ENCODE measurements around the gene PNPLA2. TPM values are rescaled to one million over a fixed set of nuclear protein-coding genes. Genes with fewer than 3 reads are reported as not detected.

The PNPLA2 gene
- total RNA-seq, 1 experiment from 2014 or later, result 40.2 TPM

- Histone ChIP-seq H2AFZ (ENCODE audit: low read length) (no peak overlapping the region), H3K27me3 (ENCODE audit: low read length) (no peaks in the 10 kb centered on the region), H4K20me1 (ENCODE audit: low read length) (peaks cover 13% of the 10 kb centered on the region; the same call in 1 of the 2 replicates), H3K9me3 (ENCODE audit: low read length) (no peaks in the 10 kb centered on the region), H3K4me2 (ENCODE audit: low read length) (peak overlapping the region; percentile 100), H3K27ac (ENCODE audit: low read length) (peak overlapping the region; percentile 57), H3K9me2 (replicated peaks; ENCODE audit: low read length) (no peaks in the 10 kb centered on the region), H3K36me3 (ENCODE audit: low read depth, low read length) (no peaks in the 10 kb centered on the region), H3K9ac (ENCODE audit: low read length) (peak overlapping the region; percentile 67), H3K4me3 (ENCODE audit: low read length) (peak overlapping the region; percentile 89), H3F3A (ENCODE audit: low read length, unreplicated experiment) (no peaks in the 10 kb centered on the region), H3K79me2 (ENCODE audit: low read length) (peaks cover 25% of the 10 kb centered on the region), H3K4me1 (ENCODE audit: insufficient read depth, low read length) (peaks cover 41% of the 10 kb centered on the region)
- intact Hi-C loops (cut with micrococcal nuclease), result loop anchor here (2.0 kb wide), 1 partner anchor 24 kb away; no protein-coding TSS in a partner anchor
- DNase-seq (peak; percentile 84), ATAC-seq (peak; percentile 45)
- ChIA-PET CTCF (interaction anchor here (1.9 kb wide), 1 partner anchor 12 kb away, joined by 18 read pairs; the partner anchor contains the start of gene CD151), POLR2A (ENCODE audit: unreplicated experiment) (interaction anchor here (1.0 to 2.1 kb wide), 3 partner anchors 11 to 14 kb away, joined by 4 to 16 read pairs (median 12); partner anchors contain the start of gene CD151)
- TSS peak; percentile 67 for BruUV-seq (replicated peaks)
- TF ChIP-seq EZH2 (IDR thresholded peaks at IDR 0.05; ENCODE audit: low read length, unreplicated experiment) (no peak), CTCF (conservative IDR thresholded peaks at IDR 0.05; ENCODE audit: low read depth, low read length) (no peak), EZH2phosphoT487 (IDR thresholded peaks at IDR 0.05; ENCODE audit: borderline replicate concordance, low read length) (no peak)
These were observed 2.2 kb downstream of the PNPLA2 start for GRCh38 chr11:820655-821511.

GRCh38 chr11:821512-822371 is 3.0 kb downstream of the PNPLA2 start:
- Histone ChIP-seq H3F3A (ENCODE audit: low read length, unreplicated experiment) (no peaks in the 10 kb centered on the region), H3K4me1 (ENCODE audit: insufficient read depth, low read length) (peaks cover 49% of the 10 kb centered on the region), H3K27ac (ENCODE audit: low read length) (peak overlapping the region; percentile 34), H3K27me3 (ENCODE audit: low read length) (no peaks in the 10 kb centered on the region), H3K4me3 (ENCODE audit: low read length) (peak overlapping the region; percentile 38), H3K4me2 (ENCODE audit: low read length) (peak overlapping the region; percentile 100), H3K9me3 (ENCODE audit: low read length) (no peaks in the 10 kb centered on the region), H3K36me3 (ENCODE audit: low read depth, low read length) (no peaks in the 10 kb centered on the region), H3K9ac (ENCODE audit: low read length) (no peak overlapping the region), H3K79me2 (ENCODE audit: low read length) (peaks cover 25% of the 10 kb centered on the region), H4K20me1 (ENCODE audit: low read length) (peaks cover 13% of the 10 kb centered on the region; the same call in 1 of the 2 replicates), H3K9me2 (replicated peaks; ENCODE audit: low read length) (no peaks in the 10 kb centered on the region), H2AFZ (ENCODE audit: low read length) (no peak overlapping the region)
- ATAC-seq (no peak), DNase-seq (no peak)
- ChIA-PET POLR2A (ENCODE audit: unreplicated experiment) (interaction anchor here (1.0 kb wide), 1 partner anchor 13 kb away, joined by 4 read pairs; no protein-coding TSS in a partner anchor), CTCF (no interaction called here)
- intact Hi-C loops (cut with micrococcal nuclease), result loop anchor here (2.0 kb wide), 1 partner anchor 25 kb away; no protein-coding TSS in a partner anchor
- TF ChIP-seq CTCF (conservative IDR thresholded peaks at IDR 0.05; ENCODE audit: low read depth, low read length), result no peak
- TF ChIP-seq EZH2phosphoT487 (IDR thresholded peaks at IDR 0.05; ENCODE audit: borderline replicate concordance, low read length), result no peak
- no peak for TF ChIP-seq EZH2 (IDR thresholded peaks at IDR 0.05; ENCODE audit: low read length, unreplicated experiment)
- no TSS peak for BruUV-seq (replicated peaks)

Measured in PC-3 (cell line).